Activated CD8-positive, alpha-beta memory T cell treated with anti-CD3 and anti-CD28 coated beads, Interleukin-2, amount 50 U/mL, for 4 hours (primary cell): ENCODE measurements around the gene TNFRSF8.

Experiments used
- DNase-seq: peaks from one replicate; pipeline ENCODE4 v3.0.0-alpha.2; 2020

Gene TNFRSF8

GRCh38 chr1:12064073-12064969 lies 1.2 kb downstream of the TNFRSF8 start:
- no peak for DNase-seq

- DNase-seq, result no peak
Observed at GRCh38 chr1:12065872-12066271, 2.8 kb downstream of the TNFRSF8 start.

GRCh38 chr1:12067900-12068821 lies 5.1 kb downstream of the TNFRSF8 start:
- no peak for DNase-seq

DNA sequence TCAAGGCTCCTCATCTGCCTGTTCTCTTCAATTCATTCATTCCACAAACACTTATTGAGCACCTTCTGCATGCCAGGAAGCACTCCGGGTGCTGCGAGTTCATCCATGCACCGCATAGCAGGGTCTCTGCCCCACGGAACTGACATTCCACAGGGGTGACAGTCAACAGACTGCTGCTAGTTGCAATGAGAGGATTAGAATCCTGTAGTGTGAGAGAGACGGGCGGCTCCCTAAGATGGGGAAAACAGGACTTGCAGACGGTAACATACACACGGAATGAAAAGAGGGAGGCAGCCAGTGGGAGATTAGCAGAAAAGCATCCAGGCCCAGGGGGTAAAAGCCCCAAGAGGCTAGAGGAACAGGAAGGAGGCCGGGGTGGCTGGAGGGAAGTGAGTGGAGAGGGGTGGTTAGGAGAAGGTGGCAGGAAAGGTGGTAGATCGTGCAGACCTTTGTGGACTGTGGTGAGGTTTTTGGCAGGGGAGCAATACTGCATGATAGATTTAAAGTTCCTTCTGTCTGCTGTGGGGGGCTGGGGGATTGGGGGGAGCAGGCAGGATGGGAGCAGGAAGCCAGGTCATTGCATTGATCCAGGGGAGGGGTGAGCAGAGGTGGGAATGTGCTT lies 6.6 kb downstream of the TNFRSF8 start:
- no peak for DNase-seq

GRCh38 chr1:12071892-12072291 lies 8.8 kb downstream of the TNFRSF8 start:
- DNase-seq, result no peak

GRCh38 chr1:12072741-12073140 lies 9.6 kb downstream of the TNFRSF8 start:
- no peak for DNase-seq

GRCh38 chr1:12073796-12074195 lies 10.7 kb downstream of the TNFRSF8 start:
- no peak for DNase-seq

GRCh38 chr1:12075195-12076114 lies 12.4 kb downstream of the TNFRSF8 start:
- no peak for DNase-seq

DNA sequence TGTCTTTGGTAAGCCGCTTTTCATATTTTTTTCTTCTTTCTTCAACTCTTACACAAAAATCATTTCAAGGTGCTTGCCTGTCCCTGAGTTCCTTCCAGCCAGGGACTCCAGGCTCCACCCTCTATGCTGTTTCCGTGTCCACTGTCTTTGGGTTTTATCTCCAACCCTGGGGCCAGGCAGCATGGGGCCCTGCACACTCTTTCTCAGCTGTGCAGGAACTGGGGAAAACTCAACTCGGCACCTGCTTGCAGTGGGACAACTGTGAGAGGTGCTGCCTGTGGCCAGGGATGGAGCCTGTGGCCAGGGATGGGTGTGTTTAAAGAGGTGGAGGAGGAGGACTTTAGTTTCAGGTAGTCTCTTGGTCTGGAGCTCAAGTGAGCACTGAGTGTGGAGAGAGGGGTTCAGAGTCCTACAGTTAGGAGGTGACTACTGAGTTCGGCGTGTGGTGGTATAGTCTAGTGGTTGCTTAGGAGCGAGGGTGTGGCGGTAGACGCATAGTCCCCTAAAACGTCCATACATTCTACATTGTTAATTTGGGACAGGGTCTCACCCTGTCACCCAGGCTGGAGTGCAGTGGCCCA lies 13.4 kb downstream of the TNFRSF8 start:
- no peak for DNase-seq

DNA sequence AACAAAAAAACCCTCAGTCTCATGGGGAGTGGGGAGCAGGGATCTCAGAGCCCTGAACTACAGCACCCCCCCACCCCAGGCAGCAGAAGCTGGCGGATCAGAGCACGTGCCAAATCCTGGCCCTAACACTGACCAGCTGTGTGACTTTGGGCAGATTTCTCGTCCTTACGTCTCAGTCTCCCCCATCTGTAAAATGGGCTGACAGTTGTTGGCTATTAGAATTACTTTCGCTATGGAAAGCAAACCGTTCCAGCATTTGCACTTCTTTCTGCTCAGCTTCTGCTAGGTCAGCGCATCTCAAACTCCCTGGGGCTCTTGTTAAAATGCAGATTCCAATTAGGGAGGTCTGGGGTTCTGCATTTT lies 15.5 kb downstream of the TNFRSF8 start:
- DNase-seq, result no peak

DNA sequence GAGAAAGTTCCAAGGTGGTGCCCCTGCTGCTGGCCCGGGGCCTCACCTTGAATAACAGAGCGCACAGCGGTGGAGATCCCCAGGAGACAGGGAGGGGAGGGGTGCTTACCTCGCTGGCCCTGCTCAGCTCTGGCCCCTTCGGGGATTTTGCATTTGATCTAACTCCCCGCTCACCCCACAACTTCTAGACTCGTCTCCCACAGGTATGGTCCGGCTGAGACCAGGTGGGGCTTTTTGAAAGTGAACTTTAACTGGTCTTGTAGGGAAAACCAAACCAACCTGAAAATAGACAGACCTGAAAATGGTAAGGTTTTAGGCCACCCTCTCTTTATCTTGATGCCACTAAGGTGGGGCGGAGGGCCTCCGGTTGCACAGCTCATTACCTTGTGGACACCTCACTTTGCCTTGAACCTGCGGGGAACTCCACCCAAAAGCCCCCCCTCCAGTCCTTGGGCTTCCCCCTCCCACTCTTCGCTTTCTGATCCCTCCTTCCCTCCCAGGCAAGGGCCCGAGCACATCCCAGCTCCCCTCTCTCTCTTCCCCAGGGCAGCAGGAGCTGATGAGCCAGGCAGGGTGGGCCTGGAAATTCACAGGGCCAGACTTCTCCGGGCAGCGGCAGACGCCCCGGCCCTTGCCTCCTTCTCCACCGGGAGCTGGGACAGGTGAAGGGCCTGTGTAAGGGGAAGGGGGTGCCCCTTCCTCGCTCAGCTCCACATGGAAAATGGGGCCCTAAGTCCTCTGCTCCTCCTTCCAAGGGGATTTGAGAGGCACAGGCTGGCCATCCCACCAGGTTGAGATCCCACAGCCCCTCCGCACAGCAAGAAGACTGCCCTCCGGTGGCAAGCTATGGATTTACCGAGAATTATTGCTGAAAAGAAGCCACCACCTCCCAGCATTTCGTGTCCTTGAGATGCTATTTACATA lies 16.1 kb downstream of the TNFRSF8 start:
- DNase-seq, result no peak

- no peak for DNase-seq
Observed at GRCh38 chr1:12080156-12080555, 17.1 kb downstream of the TNFRSF8 start.

- DNase-seq, result no peak
Observed at GRCh38 chr1:12080773-12081556, 17.9 kb downstream of the TNFRSF8 start.

GRCh38 chr1:12081648-12082396 lies 18.7 kb downstream of the TNFRSF8 start:
- no peak for DNase-seq

- DNase-seq, result no peak
Observed at GRCh38 chr1:12082988-12083387, 19.9 kb downstream of the TNFRSF8 start.

GRCh38 chr1:12083766-12084165 lies 20.7 kb downstream of the TNFRSF8 start:
- no peak for DNase-seq

DNA sequence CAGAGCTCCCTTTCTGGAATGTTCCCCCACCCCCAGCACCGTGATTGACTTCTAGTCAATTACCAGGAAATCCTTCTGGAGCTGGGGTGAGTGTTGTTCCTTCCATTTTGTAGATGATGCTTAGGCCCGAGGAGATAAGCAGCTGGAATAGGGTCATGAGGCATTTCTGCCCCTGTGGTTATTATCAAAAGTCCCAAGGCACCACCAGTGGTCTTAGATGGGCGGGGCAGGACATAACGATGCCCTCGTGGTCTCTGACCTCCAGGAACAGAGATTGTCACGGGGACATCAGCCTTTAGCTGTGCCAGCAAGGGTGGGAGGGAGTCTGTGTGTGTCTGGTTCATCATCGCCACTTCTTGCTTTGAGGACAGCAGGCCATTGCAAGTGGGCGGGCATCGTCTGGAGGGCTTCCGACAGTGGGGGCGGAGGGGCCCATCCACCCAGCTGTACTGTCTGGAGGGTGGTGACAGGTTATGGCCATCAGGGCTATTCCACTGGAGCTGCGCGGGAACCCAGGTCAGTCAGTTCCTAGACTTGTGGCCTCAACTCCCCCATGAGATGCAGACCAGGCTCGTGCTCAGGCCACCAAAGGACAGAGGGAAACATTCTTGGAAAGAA lies 22.6 kb downstream of the TNFRSF8 start:
- DNase-seq, result no peak

GRCh38 chr1:12087797-12088314 lies 24.8 kb downstream of the TNFRSF8 start:
- DNase-seq, result peak; percentile 46
